Hepatocyte (in vitro differentiated cells): Measurements from ENCODE around the gene PXDN. TPM values are rescaled to one million over a fixed set of nuclear protein-coding genes. Genes with fewer than 3 reads are reported as not detected.
A peak's percentile ranks its signal among the peaks of the same experiment; 100 is the strongest.

Source experiments
- DNase-seq: peaks from one replicate; pipeline ENCODE4 v3.0.0-alpha.2; 2016; ENCODE audit warnings: low spot score
- H2AFZ ChIP-seq: fragments of 200-600 bp; sonication (generic); 2 replicates; pipeline ENCODE4 v1.6.0; 2016; ENCODE audit warnings: antibody characterized with exemption, mild to moderate bottlenecking
- H3K27ac ChIP-seq: fragments of 200-600 bp; sonication (generic); 2 replicates; pipeline ENCODE4 v1.5.1; 2016; ENCODE audit warnings: mild to moderate bottlenecking
- H3K27me3 ChIP-seq: fragments of 200-600 bp; sonication (generic); 2 replicates; pipeline ENCODE4 v1.6.1; 2016
- H3K36me3 ChIP-seq: fragments of 200-600 bp; sonication (generic); replicated peaks from 2 replicates; pipeline ENCODE4 v1.5.1; 2016; ENCODE audit warnings: low read depth; ENCODE audit not compliant: insufficient read depth
- H3K4me1 ChIP-seq: fragments of 200-600 bp; sonication (generic); 2 replicates; pipeline ENCODE4 v1.5.1; 2016; ENCODE audit warnings: mild to moderate bottlenecking, moderate library complexity; ENCODE audit not compliant: insufficient read depth
- H3K4me2 ChIP-seq: fragments of 200-600 bp; sonication (generic); 2 replicates; pipeline ENCODE4 v1.6.0; 2016
- H3K4me3 ChIP-seq: fragments of 200-600 bp; sonication (generic); 2 replicates; pipeline ENCODE4 v1.5.1; 2016; ENCODE audit warnings: mild to moderate bottlenecking
- H3K79me2 ChIP-seq: fragments of 200-600 bp; sonication (generic); 2 replicates; pipeline ENCODE4 v1.6.0; 2017; ENCODE audit warnings: mild to moderate bottlenecking
- H3K9me2 ChIP-seq: fragments of 200-600 bp; sonication (generic); replicated peaks from 2 replicates; pipeline ENCODE4 v1.6.0; 2017; ENCODE audit warnings: mild to moderate bottlenecking; ENCODE audit not compliant: insufficient read depth
- H3K9me3 ChIP-seq: fragments of 200-600 bp; sonication (generic); 2 replicates; pipeline ENCODE4 v1.5.1; 2016; ENCODE audit warnings: low read depth, mild to moderate bottlenecking
- H4K20me1 ChIP-seq: fragments of 200-600 bp; sonication (generic); 2 replicates; pipeline ENCODE4 v1.6.0; 2016; ENCODE audit warnings: mild to moderate bottlenecking; ENCODE audit not compliant: insufficient read depth, poor library complexity, severe bottlenecking
- EZH2 ChIP-seq: fragments of 200-600 bp; sonication (generic); IDR thresholded peaks from 2 replicates; pipeline ENCODE4 v1.6.1; 2016; ENCODE audit warnings: antibody characterized with exemption, mild to moderate bottlenecking, borderline replicate concordance
- EZH2phosphoT487 ChIP-seq: fragments of 200-600 bp; sonication (generic); IDR thresholded peaks from one replicate; pipeline ENCODE4 v1.6.1; 2018; ENCODE audit warnings: antibody characterized with exemption, mild to moderate bottlenecking, low read depth, moderate library complexity; ENCODE audit not compliant: unreplicated experiment, severe bottlenecking
- WGBS: methylation state at CpG from one replicate; pipeline ENCODE4 v1.1.6; 2016; ENCODE audit warnings: low lambda C conversion rate; ENCODE audit errors: missing lambda C conversion rate; 5-methylcytosine and 5-hydroxymethylcytosine counted together
- polyA plus RNA-seq: library from polyadenylated mRNA; unstranded; fragments of >200 nt; fragmentation: Nextera tagmentation; extraction: Ambion mirVana; gene quantifications from 2 replicates; pipeline ENCODE4 v1.2.1, GENCODE V29; 2016
- total RNA-seq: library from RNA; depleted of rRNA; stranded (reverse); fragments of >200 nt; gene quantifications from 2 replicates; pipeline ENCODE4 v1.2.3, GENCODE V29; 2014
- TF ChIP-seq, protein P1 (sequence below): fragments of 200-600 bp; sonication (generic); IDR thresholded peaks from 2 replicates; pipeline ENCODE4 v1.5.1; 2016; ENCODE audit warnings: antibody characterized with exemption, mild to moderate bottlenecking; ENCODE audit not compliant: poor library complexity

PXDN gene
- total and polyA plus RNA-seq, 2 experiments from 2014 or later: 107 to 118 TPM

DNA sequence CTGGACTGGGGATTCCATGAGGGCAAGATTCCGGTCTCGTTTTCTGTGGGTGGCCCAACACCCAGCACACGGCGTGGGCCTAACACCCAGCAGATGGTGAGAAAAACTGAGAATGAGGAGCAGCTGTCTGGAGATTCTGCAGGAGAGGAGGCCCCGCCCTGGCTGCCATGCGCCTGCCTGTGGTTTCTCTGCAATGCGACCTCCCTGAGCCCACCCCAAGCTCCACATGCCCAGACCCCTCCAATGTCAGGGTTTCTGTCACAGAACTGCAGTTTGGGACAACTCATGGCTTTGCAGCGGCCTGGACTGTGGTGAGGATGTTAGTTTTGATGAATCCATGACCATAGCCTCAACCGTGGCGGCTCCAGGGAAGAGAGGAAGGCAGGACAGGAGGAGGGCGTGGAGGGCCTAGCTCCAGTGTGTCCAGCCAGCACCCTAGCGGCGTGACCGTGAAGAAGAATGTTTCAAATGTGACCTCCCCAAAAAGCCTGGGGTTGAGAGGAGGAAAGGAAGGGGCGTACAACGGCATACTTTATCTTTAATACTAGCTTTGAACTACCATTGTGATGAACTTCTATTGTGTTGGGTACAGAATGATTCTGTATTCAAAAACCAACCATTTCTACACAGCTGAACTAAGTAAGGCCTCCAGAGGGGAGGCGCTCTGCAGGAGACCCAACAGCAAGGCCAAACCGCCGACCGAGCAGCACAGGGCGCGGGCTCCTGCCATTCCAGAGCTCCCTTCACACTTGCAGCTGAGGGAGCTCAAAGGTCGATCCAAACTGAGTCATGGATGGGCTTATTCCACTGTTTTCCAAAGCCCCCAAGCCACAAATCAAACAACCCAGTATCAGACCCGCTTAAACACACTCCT is 3.4 kb downstream of the PXDN start:
- Histone ChIP-seq H3K4me1 (peaks cover 17% of the 10 kb centered on the region), H4K20me1 (peaks cover 22% of the 10 kb centered on the region), H2AFZ (no peak overlapping the region), H3K9me2 (no peaks in the 10 kb centered on the region), H3K27me3 (peaks cover 4% of the 10 kb centered on the region), H3K9me3 (no peaks in the 10 kb centered on the region), H3K79me2 (peaks cover 77% of the 10 kb centered on the region), H3K4me3 (no peak overlapping the region), H3K4me2 (peak overlapping the region; percentile 84), H3K27ac (no peak overlapping the region), H3K36me3 (no peaks in the 10 kb centered on the region)
- no peak for DNase-seq
- WGBS: 78% methylated on average over 24 of the region's 24 CpGs
- TF ChIP-seq, protein P1, sequence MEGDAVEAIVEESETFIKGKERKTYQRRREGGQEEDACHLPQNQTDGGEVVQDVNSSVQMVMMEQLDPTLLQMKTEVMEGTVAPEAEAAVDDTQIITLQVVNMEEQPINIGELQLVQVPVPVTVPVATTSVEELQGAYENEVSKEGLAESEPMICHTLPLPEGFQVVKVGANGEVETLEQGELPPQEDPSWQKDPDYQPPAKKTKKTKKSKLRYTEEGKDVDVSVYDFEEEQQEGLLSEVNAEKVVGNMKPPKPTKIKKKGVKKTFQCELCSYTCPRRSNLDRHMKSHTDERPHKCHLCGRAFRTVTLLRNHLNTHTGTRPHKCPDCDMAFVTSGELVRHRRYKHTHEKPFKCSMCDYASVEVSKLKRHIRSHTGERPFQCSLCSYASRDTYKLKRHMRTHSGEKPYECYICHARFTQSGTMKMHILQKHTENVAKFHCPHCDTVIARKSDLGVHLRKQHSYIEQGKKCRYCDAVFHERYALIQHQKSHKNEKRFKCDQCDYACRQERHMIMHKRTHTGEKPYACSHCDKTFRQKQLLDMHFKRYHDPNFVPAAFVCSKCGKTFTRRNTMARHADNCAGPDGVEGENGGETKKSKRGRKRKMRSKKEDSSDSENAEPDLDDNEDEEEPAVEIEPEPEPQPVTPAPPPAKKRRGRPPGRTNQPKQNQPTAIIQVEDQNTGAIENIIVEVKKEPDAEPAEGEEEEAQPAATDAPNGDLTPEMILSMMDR: no peak
- TF ChIP-seq EZH2phosphoT487: no peak
- TF ChIP-seq EZH2: no peak

DNA sequence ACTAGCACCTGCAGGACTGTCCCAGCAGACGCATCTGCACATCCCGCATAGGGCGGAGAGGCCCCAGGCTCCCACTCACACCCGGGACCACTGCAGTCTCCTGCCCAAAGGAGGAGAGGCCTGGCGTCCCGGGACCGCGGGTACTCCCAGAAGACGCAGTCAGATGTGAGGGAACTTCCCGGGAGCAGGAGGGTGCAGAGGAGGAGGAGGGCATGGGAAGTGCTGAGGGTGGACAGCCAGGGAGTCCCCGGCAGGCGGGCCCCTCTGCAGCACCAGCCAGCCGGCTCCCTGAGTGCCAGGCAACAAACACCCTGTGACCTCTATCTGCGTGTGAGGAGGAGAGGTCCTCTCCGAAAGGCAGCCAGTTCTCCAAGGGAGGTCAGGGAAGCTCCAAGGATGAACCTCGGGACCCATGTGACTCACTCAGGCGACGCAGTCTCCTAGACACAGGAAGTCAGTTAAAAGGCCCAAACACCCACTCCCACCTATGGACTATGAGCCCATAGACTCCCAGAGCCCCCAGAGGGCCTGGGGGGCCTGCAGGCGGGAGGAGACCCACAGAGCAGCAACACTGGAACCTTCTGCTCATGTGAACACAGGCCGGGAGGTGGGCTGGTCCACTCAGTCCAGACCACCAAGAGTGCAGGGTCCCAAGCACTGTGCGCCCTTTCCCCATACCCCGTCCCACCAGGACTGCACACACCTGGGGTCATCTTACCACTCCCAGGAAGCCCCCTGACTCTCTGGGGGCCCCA is 4.2 kb downstream of the PXDN start:
- Histone ChIP-seq H3K79me2 (peaks cover 79% of the 10 kb centered on the region), H3K36me3 (no peaks in the 10 kb centered on the region), H2AFZ (no peak overlapping the region), H3K9me2 (no peaks in the 10 kb centered on the region), H3K27ac (no peak overlapping the region), H4K20me1 (peaks cover 22% of the 10 kb centered on the region), H3K4me3 (no peak overlapping the region), H3K4me2 (no peak overlapping the region), H3K27me3 (peaks cover 4% of the 10 kb centered on the region), H3K9me3 (peaks cover 5% of the 10 kb centered on the region), H3K4me1 (peaks cover 21% of the 10 kb centered on the region)
- 81% methylated on average over 22 of the region's 22 CpGs for WGBS
- no peak for DNase-seq
- TF ChIP-seq EZH2phosphoT487 (no peak), EZH2 (no peak)
- TF ChIP-seq, protein P1: no peak

DNA sequence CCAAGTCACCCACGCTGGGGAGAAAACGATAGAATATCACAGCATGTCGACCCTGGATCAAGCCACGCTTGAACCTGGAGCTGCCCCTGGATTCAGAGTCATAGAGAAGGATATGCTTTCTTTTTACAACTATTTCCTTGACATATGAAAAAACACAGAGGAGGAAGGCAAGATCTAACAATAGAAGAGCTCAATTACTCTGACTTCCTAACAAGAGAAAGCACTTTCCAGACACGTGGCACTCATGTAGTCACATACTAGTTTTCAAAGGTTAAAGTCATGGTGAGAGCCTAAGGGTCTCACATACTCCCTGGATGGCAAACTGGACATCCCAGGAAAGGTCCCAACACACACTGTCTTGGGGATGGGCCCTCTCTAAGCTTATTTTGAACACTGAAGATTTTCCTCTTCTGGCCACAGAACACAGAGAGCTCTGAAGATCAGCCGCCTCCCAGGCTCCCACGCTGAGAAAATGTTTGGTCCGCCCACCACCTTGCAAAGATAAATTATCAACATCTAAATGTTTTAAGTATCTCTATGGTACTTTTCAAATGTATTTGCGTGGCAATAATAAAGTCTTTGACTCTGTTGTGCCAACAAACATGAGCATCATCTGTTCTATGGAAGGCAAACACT is 4.9 kb downstream of the PXDN start:
- H3K27me3 ChIP-seq: no peaks in the 10 kb centered on the region
- H3K27ac ChIP-seq: no peak overlapping the region
- WGBS: 88% methylated on average over 9 of the region's 9 CpGs
- H3K4me2 ChIP-seq: no peak overlapping the region
- no peaks in the 10 kb centered on the region for H3K36me3 ChIP-seq
- no peaks in the 10 kb centered on the region for H3K9me2 ChIP-seq
- peaks cover 21% of the 10 kb centered on the region for H3K4me1 ChIP-seq
- H3K9me3 ChIP-seq: peaks cover 8% of the 10 kb centered on the region
- H3K79me2 ChIP-seq: peaks cover 82% of the 10 kb centered on the region
- peaks cover 22% of the 10 kb centered on the region for H4K20me1 ChIP-seq
- TF ChIP-seq, protein P1: no peak
- TF ChIP-seq EZH2 (no peak), EZH2phosphoT487 (no peak)
- no peak overlapping the region for H2AFZ ChIP-seq
- no peak overlapping the region for H3K4me3 ChIP-seq
- DNase-seq: no peak
